Loucy (cell line): ENCODE measurements around the gene BICRA.

Source experiments
- EZH2phosphoT487 ChIP-seq: fragments of 200-600 bp; IDR thresholded peaks from 2 replicates; pipeline ENCODE4 v1.6.1; 2018; ENCODE audit warnings: antibody characterized with exemption, mild to moderate bottlenecking, moderate library complexity, borderline replicate concordance
- TF ChIP-seq, protein P1 (sequence below): fragments of 200-600 bp; sonication (generic); conservative IDR thresholded peaks from 2 replicates; pipeline ENCODE4 v1.5.1; 2014; ENCODE audit warnings: mild to moderate bottlenecking, antibody characterized with exemption, low read length

DNA sequence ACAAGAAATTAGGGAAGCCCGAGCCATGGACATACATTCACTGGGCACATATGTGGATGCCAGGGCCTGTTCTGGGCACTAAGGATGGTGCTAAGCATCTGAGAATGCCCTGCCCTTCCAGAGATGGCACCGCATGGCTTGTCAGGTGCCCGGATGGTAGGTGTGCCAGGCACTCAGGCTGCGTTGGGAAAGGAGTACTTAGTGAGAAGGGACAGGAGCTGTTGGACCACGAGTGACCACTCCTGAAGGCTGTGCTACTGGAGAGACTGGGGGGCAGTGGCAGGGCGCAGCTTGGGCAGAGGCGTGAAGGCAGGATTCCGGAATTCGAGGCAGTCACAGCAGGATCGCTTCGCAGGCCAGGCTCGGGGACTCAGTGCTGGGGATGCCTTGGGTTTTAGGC lies 66.3 kb downstream of the BICRA start:
- TF ChIP-seq, protein P1, sequence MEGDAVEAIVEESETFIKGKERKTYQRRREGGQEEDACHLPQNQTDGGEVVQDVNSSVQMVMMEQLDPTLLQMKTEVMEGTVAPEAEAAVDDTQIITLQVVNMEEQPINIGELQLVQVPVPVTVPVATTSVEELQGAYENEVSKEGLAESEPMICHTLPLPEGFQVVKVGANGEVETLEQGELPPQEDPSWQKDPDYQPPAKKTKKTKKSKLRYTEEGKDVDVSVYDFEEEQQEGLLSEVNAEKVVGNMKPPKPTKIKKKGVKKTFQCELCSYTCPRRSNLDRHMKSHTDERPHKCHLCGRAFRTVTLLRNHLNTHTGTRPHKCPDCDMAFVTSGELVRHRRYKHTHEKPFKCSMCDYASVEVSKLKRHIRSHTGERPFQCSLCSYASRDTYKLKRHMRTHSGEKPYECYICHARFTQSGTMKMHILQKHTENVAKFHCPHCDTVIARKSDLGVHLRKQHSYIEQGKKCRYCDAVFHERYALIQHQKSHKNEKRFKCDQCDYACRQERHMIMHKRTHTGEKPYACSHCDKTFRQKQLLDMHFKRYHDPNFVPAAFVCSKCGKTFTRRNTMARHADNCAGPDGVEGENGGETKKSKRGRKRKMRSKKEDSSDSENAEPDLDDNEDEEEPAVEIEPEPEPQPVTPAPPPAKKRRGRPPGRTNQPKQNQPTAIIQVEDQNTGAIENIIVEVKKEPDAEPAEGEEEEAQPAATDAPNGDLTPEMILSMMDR = no peak
- no peak for TF ChIP-seq EZH2phosphoT487
